ENCODE results near the gene ARHGAP31.

DNA sequence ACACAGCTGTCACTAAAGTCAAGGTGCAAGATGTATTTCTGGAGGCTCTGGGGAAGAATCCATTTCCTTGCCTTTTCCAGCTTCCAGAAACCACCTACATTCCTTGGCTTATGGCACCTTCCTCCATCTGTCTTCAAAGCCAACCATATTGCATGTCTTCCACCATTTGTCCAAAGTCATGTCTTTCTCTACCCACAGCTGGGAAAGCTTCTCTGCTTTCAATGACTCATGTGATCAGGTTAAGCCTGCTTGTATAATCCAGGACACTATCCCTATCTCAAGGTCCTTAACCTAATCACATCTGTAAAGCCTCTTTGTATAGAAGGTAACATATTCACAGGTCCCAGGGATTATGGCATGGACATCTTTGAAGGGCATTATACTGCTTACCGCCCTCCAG is 14.2 kb downstream of the ARHGAP31 start:
- TF ChIP-seq, protein P1, sequence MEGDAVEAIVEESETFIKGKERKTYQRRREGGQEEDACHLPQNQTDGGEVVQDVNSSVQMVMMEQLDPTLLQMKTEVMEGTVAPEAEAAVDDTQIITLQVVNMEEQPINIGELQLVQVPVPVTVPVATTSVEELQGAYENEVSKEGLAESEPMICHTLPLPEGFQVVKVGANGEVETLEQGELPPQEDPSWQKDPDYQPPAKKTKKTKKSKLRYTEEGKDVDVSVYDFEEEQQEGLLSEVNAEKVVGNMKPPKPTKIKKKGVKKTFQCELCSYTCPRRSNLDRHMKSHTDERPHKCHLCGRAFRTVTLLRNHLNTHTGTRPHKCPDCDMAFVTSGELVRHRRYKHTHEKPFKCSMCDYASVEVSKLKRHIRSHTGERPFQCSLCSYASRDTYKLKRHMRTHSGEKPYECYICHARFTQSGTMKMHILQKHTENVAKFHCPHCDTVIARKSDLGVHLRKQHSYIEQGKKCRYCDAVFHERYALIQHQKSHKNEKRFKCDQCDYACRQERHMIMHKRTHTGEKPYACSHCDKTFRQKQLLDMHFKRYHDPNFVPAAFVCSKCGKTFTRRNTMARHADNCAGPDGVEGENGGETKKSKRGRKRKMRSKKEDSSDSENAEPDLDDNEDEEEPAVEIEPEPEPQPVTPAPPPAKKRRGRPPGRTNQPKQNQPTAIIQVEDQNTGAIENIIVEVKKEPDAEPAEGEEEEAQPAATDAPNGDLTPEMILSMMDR (IDR thresholded peaks at IDR 0.05): no peak
- TF ChIP-seq POLR2A (IDR thresholded peaks at IDR 0.05): no peak
- TF ChIP-seq EP300 (IDR thresholded peaks at IDR 0.05): no peak

Measured in tibial nerve (tissue), 4 donors.